ENCODE measurements around the gene ADAMTS12. TPM values are rescaled to one million over a fixed set of nuclear protein-coding genes. Genes with fewer than 3 reads are reported as not detected.

ADAMTS12 gene
- total and polyA plus RNA-seq, 7 experiments from 2014 or later = not detected

- H3K4me1 Mint-ChIP-seq = peaks cover 0 to 2% (median 0%) of the 10 kb centered on the region in 7 donors
- no peaks in the 10 kb centered on the region for H3K27me3 ChIP-seq (ENCODE audit: control insufficient read depth in 2 of 2, insufficient read depth in 2 of 2, low read length in 2 of 2)
- H3K9me3 Mint-ChIP-seq = peaks cover 4 to 17% (median 8%) of the 10 kb centered on the region in 11 donors
- ChIA-PET CTCF (no interaction called here), POLR2A (no interaction called here)
- H3K4me3 Mint-ChIP-seq = no peak overlapping the region
- H3K4me3 ChIP-seq (ENCODE audit: low read length) = no peak overlapping the region
- intact Hi-C loops (cut with micrococcal nuclease) = no loop called here
- no peaks in the 10 kb centered on the region for H3K27me3 Mint-ChIP-seq
- no peak overlapping the region for H3K27ac Mint-ChIP-seq
- no peaks in the 10 kb centered on the region for H3K36me3 ChIP-seq (ENCODE audit: control insufficient read depth in 2 of 3, insufficient read depth in 3 of 3, low read length in 3 of 3)
- no peaks in the 10 kb centered on the region for H3K4me1 ChIP-seq (ENCODE audit: control insufficient read depth in 2 of 2, insufficient read depth in 2 of 2, low read length in 2 of 2)
- no peaks in the 10 kb centered on the region for H3K36me3 Mint-ChIP-seq
- H3K27ac ChIP-seq (ENCODE audit: low read depth, low read length) = no peak overlapping the region
- peaks cover 0 to 4% (median 0%) of the 10 kb centered on the region in 3 experiments for H3K9me3 ChIP-seq (ENCODE audit: control insufficient read depth in 2 of 3, low read length in 3 of 3)
- no peak for ATAC-seq
- no peak for DNase-seq
Observed at GRCh38 chr5:33696411-33696810, 195.4 kb downstream of the ADAMTS12 start.

GRCh38 chr5:33692980-33693379, 198.8 kb downstream of the ADAMTS12 start:
- CTCF ChIA-PET = no interaction called here
- H3K36me3 Mint-ChIP-seq = no peaks in the 10 kb centered on the region
- no peak overlapping the region for H3K4me3 Mint-ChIP-seq
- H3K4me3 ChIP-seq (ENCODE audit: low read length) = no peak overlapping the region
- H3K4me1 Mint-ChIP-seq = peaks cover 0 to 2% (median 0%) of the 10 kb centered on the region in 7 donors
- peaks cover 4 to 17% (median 8%) of the 10 kb centered on the region in 11 donors for H3K9me3 Mint-ChIP-seq
- no peak overlapping the region for H3K27ac Mint-ChIP-seq
- H3K36me3 ChIP-seq (ENCODE audit: control insufficient read depth in 2 of 3, insufficient read depth in 3 of 3, low read length in 3 of 3) = no peaks in the 10 kb centered on the region
- H3K27ac ChIP-seq (ENCODE audit: low read depth, low read length) = no peak overlapping the region
- DNase-seq (no peak), ATAC-seq (no peak)
- peaks cover 0 to 4% (median 0%) of the 10 kb centered on the region in 3 experiments for H3K9me3 ChIP-seq (ENCODE audit: control insufficient read depth in 2 of 3, low read length in 3 of 3)
- POLR2A ChIA-PET = no interaction called here
- intact Hi-C loops (cut with micrococcal nuclease) = no loop called here
- peaks cover 0 to 3% of the 10 kb centered on the region in 2 donors for H3K27me3 ChIP-seq (ENCODE audit: control insufficient read depth in 2 of 2, insufficient read depth in 2 of 2, low read length in 2 of 2)
- no peaks in the 10 kb centered on the region for H3K4me1 ChIP-seq (ENCODE audit: control insufficient read depth in 2 of 2, insufficient read depth in 2 of 2, low read length in 2 of 2)
- peaks cover 0 to 11% (median 5%) of the 10 kb centered on the region in 5 donors for H3K27me3 Mint-ChIP-seq

- intact Hi-C loops (cut with micrococcal nuclease) = no loop called here
- no peak overlapping the region for H3K27ac Mint-ChIP-seq
- Histone ChIP-seq H3K9me3 (ENCODE audit: control insufficient read depth in 2 of 3, low read length in 3 of 3) (peaks cover 0 to 4% (median 0%) of the 10 kb centered on the region in 3 experiments), H3K4me1 (ENCODE audit: control insufficient read depth in 2 of 2, insufficient read depth in 2 of 2, low read length in 2 of 2) (no peaks in the 10 kb centered on the region), H3K4me3 (ENCODE audit: low read length) (no peak overlapping the region), H3K27me3 (ENCODE audit: control insufficient read depth in 2 of 2, insufficient read depth in 2 of 2, low read length in 2 of 2) (peaks cover 0 to 3% of the 10 kb centered on the region in 2 donors), H3K27ac (ENCODE audit: low read depth, low read length) (no peak overlapping the region), H3K36me3 (ENCODE audit: control insufficient read depth in 2 of 3, insufficient read depth in 3 of 3, low read length in 3 of 3) (no peaks in the 10 kb centered on the region)
- no peak overlapping the region for H3K4me3 Mint-ChIP-seq
- H3K4me1 Mint-ChIP-seq = peaks cover 0 to 2% (median 0%) of the 10 kb centered on the region in 7 donors
- H3K9me3 Mint-ChIP-seq = peaks cover 4 to 17% (median 8%) of the 10 kb centered on the region in 11 donors
- no peaks in the 10 kb centered on the region for H3K36me3 Mint-ChIP-seq
- ChIA-PET CTCF (no interaction called here), POLR2A (no interaction called here)
- no peak for DNase-seq
- peaks cover 0 to 16% (median 5%) of the 10 kb centered on the region in 5 donors for H3K27me3 Mint-ChIP-seq
- no peak for ATAC-seq
Observed at GRCh38 chr5:33691856-33692255, 199.9 kb downstream of the ADAMTS12 start.

- no peak overlapping the region for H3K27ac ChIP-seq (ENCODE audit: low read depth, low read length)
- no peak overlapping the region for H3K4me3 ChIP-seq (ENCODE audit: low read length)
- POLR2A ChIA-PET = no interaction called here
- no peaks in the 10 kb centered on the region for H3K4me1 ChIP-seq (ENCODE audit: control insufficient read depth in 2 of 2, insufficient read depth in 2 of 2, low read length in 2 of 2)
- CTCF ChIA-PET = no interaction called here
- peaks cover 1 to 16% (median 6%) of the 10 kb centered on the region in 5 donors for H3K27me3 Mint-ChIP-seq
- no peaks in the 10 kb centered on the region for H3K36me3 ChIP-seq (ENCODE audit: control insufficient read depth in 2 of 3, insufficient read depth in 3 of 3, low read length in 3 of 3)
- peaks cover 0 to 3% of the 10 kb centered on the region in 2 donors for H3K27me3 ChIP-seq (ENCODE audit: control insufficient read depth in 2 of 2, insufficient read depth in 2 of 2, low read length in 2 of 2)
- H3K4me1 Mint-ChIP-seq = peaks cover 0 to 2% (median 0%) of the 10 kb centered on the region in 7 donors
- intact Hi-C loops (cut with micrococcal nuclease) = no loop called here
- H3K27ac Mint-ChIP-seq = no peak overlapping the region
- H3K9me3 ChIP-seq (ENCODE audit: control insufficient read depth in 2 of 3, low read length in 3 of 3) = peaks cover 0 to 4% (median 0%) of the 10 kb centered on the region in 3 experiments
- no peak overlapping the region for H3K4me3 Mint-ChIP-seq
- no peaks in the 10 kb centered on the region for H3K36me3 Mint-ChIP-seq
- H3K9me3 Mint-ChIP-seq = peaks cover 4 to 17% (median 8%) of the 10 kb centered on the region in 11 donors
- DNase-seq (no peak), ATAC-seq (no peak)
Observed at GRCh38 chr5:33690374-33691135, 201.2 kb downstream of the ADAMTS12 start.

GRCh38 chr5:33688526-33688925, 203.3 kb downstream of the ADAMTS12 start:
- Histone ChIP-seq H3K9me3 (ENCODE audit: control insufficient read depth in 2 of 3, low read length in 3 of 3) (peaks cover 0 to under 1% (median 0%) of the 10 kb centered on the region in 3 experiments), H3K4me1 (ENCODE audit: control insufficient read depth in 2 of 2, insufficient read depth in 2 of 2, low read length in 2 of 2) (no peaks in the 10 kb centered on the region), H3K27me3 (ENCODE audit: control insufficient read depth in 2 of 2, insufficient read depth in 2 of 2, low read length in 2 of 2) (peaks cover 0 to 3% of the 10 kb centered on the region in 2 donors), H3K4me3 (ENCODE audit: low read length) (no peak overlapping the region), H3K36me3 (ENCODE audit: control insufficient read depth in 2 of 3, insufficient read depth in 3 of 3, low read length in 3 of 3) (no peaks in the 10 kb centered on the region), H3K27ac (ENCODE audit: low read depth, low read length) (no peak overlapping the region)
- H3K36me3 Mint-ChIP-seq = no peaks in the 10 kb centered on the region
- H3K4me1 Mint-ChIP-seq = peaks cover 0 to 2% (median 0%) of the 10 kb centered on the region in 7 donors
- peaks cover under 1 to 11% (median 3%) of the 10 kb centered on the region in 11 donors for H3K9me3 Mint-ChIP-seq
- DNase-seq = no peak
- peaks cover 4 to 16% (median 6%) of the 10 kb centered on the region in 5 donors for H3K27me3 Mint-ChIP-seq
- H3K4me3 Mint-ChIP-seq = no peak overlapping the region
- ChIA-PET CTCF (no interaction called here), POLR2A (no interaction called here)
- no peak overlapping the region for H3K27ac Mint-ChIP-seq
- intact Hi-C loops (cut with micrococcal nuclease) = no loop called here
- no peak for ATAC-seq

GRCh38 chr5:33688066-33688465, 203.7 kb downstream of the ADAMTS12 start:
- H3K9me3 Mint-ChIP-seq = peaks cover 0 to 8% (median 2%) of the 10 kb centered on the region in 11 donors
- intact Hi-C loops (cut with micrococcal nuclease) = no loop called here

More at GRCh38 chr5:33688066-33688465, 203.7 kb downstream of the ADAMTS12 start:
- ATAC-seq (no peak), DNase-seq (no peak)
- peaks cover 0 to 2% (median 0%) of the 10 kb centered on the region in 7 donors for H3K4me1 Mint-ChIP-seq
- no peaks in the 10 kb centered on the region for H3K36me3 Mint-ChIP-seq
- no peaks in the 10 kb centered on the region for H3K9me3 ChIP-seq (ENCODE audit: control insufficient read depth in 2 of 3, low read length in 3 of 3)
- CTCF ChIA-PET = no interaction called here
- no peaks in the 10 kb centered on the region for H3K4me1 ChIP-seq (ENCODE audit: control insufficient read depth in 2 of 2, insufficient read depth in 2 of 2, low read length in 2 of 2)
- H3K4me3 ChIP-seq (ENCODE audit: low read length) = no peak overlapping the region
- no peak overlapping the region for H3K27ac Mint-ChIP-seq
- no peak overlapping the region for H3K27ac ChIP-seq (ENCODE audit: low read depth, low read length)
- H3K4me3 Mint-ChIP-seq = no peak overlapping the region
- H3K36me3 ChIP-seq (ENCODE audit: control insufficient read depth in 2 of 3, insufficient read depth in 3 of 3, low read length in 3 of 3) = no peaks in the 10 kb centered on the region
- peaks cover 0 to 3% of the 10 kb centered on the region in 2 donors for H3K27me3 ChIP-seq (ENCODE audit: control insufficient read depth in 2 of 2, insufficient read depth in 2 of 2, low read length in 2 of 2)
- POLR2A ChIA-PET = no interaction called here
- H3K27me3 Mint-ChIP-seq = peaks cover 4 to 16% (median 6%) of the 10 kb centered on the region in 5 donors
